Bronchial epithelial cell (primary cell): ENCODE measurements around the gene UQCC2. TPM values are rescaled to one million over a fixed set of nuclear protein-coding genes. Genes with fewer than 3 reads are reported as not detected.

ENCODE experiments used
- DNase-seq: peaks from one replicate; pipeline ENCODE4 v3.0.0-alpha.2; 2010; ENCODE audit warnings: low read depth
- FAIRE-seq: peaks from 2 replicates; lab custom pipeline; 2011; peaks lifted over from hg19 to GRCh38; lab: Jason Lieb, UNC
- H3K27me3 ChIP-seq: 2 replicates; pipeline ENCODE4 v1.5.1; 2011; ENCODE audit warnings: low read length; ENCODE audit not compliant: control insufficient read depth, insufficient read depth
- H3K36me3 ChIP-seq: 2 replicates; pipeline ENCODE4 v1.5.1; 2011; ENCODE audit warnings: low read length; ENCODE audit not compliant: control insufficient read depth, insufficient read depth
- H3K4me3 ChIP-seq: 2 replicates; pipeline ENCODE4 v1.5.1; 2011; ENCODE audit warnings: mild to moderate bottlenecking, low read depth, low read length, control low read depth
- total RNA-seq: library from RNA; depleted of rRNA; stranded (reverse); fragments of >200 nt; gene quantifications from 2 replicates; pipeline ENCODE4 v1.2.1, GENCODE V29; 2014
- TF ChIP-seq, protein P1 (sequence below): IDR thresholded peaks from 2 replicates; pipeline ENCODE4 v1.5.1; 2011; ENCODE audit warnings: mild to moderate bottlenecking, moderate library complexity, low read length, control low read depth, inconsistent platforms; ENCODE audit not compliant: insufficient read depth, severe bottlenecking

UQCC2 gene
- total RNA-seq, 1 donor from 2014 or later: 47.1 TPM

DNA sequence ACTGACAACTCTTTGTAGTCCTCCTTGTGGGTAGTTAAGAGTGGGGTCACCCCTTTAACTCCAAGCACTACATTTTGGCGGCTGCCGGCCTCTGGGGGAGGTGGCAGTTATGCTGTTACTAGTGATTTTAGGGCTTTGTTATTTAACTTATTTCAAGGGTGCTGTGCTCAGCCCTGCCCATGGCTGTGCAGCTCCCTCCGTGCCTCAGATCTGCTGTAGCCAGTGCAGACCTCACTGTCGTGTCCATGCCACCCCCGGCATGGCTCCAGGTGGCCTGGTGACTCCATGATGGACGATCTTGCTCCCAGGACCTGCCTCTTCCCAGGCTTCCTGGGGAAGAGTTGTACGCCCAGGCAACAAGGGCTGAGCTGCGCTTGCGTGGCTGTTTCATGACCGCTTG is 15.4 kb downstream of the UQCC2 start:
- no peak for FAIRE-seq
- TF ChIP-seq, protein P1, sequence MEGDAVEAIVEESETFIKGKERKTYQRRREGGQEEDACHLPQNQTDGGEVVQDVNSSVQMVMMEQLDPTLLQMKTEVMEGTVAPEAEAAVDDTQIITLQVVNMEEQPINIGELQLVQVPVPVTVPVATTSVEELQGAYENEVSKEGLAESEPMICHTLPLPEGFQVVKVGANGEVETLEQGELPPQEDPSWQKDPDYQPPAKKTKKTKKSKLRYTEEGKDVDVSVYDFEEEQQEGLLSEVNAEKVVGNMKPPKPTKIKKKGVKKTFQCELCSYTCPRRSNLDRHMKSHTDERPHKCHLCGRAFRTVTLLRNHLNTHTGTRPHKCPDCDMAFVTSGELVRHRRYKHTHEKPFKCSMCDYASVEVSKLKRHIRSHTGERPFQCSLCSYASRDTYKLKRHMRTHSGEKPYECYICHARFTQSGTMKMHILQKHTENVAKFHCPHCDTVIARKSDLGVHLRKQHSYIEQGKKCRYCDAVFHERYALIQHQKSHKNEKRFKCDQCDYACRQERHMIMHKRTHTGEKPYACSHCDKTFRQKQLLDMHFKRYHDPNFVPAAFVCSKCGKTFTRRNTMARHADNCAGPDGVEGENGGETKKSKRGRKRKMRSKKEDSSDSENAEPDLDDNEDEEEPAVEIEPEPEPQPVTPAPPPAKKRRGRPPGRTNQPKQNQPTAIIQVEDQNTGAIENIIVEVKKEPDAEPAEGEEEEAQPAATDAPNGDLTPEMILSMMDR: no peak

DNA sequence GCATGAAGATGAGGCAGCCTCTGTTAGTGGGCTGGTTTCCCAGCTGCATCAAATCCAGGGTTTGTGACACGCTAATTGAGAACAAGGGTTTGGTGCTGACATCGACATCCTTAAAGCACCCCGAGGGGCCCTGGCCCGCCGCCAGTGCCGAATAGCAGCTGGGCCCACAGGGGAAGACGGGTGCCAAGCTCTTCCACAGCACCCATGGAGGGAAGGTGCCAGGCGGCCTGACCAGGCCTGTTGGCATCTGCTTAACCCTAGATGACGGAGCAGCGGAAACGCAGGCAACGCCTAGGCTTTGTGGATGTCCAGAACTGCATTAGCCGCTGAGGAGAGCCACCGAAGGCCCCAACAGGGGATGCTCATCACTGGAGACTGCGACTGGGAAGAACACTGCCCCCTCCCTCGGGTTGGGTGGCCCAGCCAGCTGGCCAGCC is 16.0 kb downstream of the UQCC2 start:
- peaks cover 41% of the 10 kb centered on the region for H3K36me3 ChIP-seq
- no peak for FAIRE-seq

More for the DNA sequence above, 15.4 kb downstream of the UQCC2 start:
- peaks cover 37% of the 10 kb centered on the region for H3K36me3 ChIP-seq
- no peak overlapping the region for H3K4me3 ChIP-seq
- H3K27me3 ChIP-seq: no peaks in the 10 kb centered on the region
- no peak for DNase-seq

DNA sequence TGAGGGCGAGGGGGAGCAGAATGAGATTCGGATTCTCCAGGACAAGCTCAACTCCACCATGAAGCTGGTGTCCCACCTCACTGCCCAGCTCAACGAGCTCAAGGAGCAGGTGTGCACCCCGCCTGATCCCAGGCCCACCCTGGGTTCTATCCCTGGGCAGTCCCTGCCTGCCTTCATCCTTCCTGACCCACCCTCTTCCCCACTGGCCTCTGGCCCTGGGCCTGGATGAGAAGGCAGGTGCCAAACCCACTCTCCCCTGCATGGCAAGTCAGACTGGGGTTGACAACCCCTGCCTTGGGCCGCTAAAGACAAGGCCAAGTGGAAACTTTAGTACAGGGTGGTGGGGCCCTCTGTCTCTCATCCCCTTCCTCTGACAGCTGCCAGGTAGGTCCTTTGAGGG is 16.5 kb downstream of the UQCC2 start:
- DNase-seq: no peak
- TF ChIP-seq, protein P1: no peak

More for the DNA sequence above, 16.0 kb downstream of the UQCC2 start:
- TF ChIP-seq, protein P1: no peak
- peak; percentile 60 for DNase-seq
- Histone ChIP-seq H3K4me3 (no peak overlapping the region), H3K27me3 (no peaks in the 10 kb centered on the region)

DNA sequence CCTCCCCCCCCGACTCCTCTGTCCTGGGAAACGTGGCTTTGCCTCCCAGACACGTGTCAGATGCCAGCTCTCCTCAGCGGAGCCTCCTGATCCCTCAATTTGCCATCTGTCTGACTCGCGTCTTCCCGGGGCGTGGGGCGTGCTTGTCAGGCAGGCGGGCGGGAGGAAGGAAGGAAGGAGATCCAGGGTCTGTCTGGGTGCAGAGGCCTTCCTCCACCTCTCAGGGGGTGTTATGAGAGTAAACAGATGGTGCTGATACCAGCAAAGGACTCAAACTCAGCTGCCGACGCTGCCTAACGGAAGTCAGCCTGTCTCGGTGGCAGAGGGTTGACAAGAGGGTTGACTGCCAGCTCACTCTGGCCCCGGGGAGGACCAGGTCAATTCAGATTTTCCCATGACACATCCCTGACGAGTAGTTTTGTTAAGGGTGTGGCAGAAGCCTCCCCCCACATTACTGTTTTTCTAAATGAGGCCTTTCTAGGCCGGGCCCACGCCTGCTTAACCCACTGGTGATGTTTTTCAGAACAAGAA is 17.0 kb downstream of the UQCC2 start:
- DNase-seq (peak; percentile 83), FAIRE-seq (no peak)
- Histone ChIP-seq H3K36me3 (peaks cover 46% of the 10 kb centered on the region), H3K4me3 (no peak overlapping the region), H3K27me3 (no peaks in the 10 kb centered on the region)
- TF ChIP-seq, protein P1: no peak

More for the DNA sequence above, 16.5 kb downstream of the UQCC2 start:
- no peak overlapping the region for H3K4me3 ChIP-seq
- peaks cover 42% of the 10 kb centered on the region for H3K36me3 ChIP-seq
- FAIRE-seq: no peak
- H3K27me3 ChIP-seq: no peaks in the 10 kb centered on the region

DNA sequence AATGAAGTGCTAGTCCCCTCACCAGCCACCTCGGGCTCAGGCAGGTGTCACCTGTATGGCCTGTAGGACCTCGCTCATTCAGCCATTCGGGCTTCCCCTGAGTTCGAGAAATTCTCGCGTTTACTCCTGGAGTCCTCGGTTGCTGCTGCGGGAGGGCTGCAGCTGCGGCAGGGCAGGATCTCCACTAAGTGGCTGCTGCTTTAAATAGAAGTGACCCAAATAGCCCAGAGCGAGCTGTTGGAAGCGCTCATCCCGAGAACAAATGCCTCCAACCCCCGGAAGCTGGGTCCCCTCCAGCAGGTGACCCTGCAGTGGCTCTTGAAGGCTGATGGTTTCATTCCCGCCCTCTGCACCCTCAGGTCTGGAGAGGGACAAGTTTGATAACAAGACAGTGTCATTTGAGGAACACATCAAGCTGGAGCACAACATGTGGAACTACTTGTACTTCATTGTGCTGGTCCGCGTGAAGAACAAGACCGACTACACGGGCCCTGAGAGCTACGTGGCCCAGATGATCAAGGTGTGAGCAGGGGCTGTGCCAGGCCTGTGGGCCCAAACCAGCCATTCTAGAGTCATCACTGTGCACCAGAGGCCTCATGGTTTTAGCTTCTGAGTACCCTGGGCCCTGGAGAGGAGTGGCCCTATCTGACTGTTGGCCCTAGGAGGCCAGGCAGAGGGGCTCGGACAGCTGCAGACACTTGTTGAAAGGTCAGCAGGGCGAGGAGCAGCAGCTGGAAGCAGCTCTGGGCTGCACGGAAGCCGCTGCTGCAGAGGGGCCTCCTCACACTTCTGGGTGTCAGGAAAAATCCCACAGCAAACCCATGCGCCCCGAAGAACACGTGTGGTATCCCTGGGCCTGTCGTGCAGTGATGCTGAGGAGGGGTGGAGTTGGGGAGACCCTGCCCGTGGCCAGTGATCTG is 18.1 kb downstream of the UQCC2 start:
- TF ChIP-seq, protein P1: no peak
- FAIRE-seq (peak; percentile 43), DNase-seq (no peak)
- peaks cover 52% of the 10 kb centered on the region for H3K36me3 ChIP-seq
- H3K4me3 ChIP-seq: no peak overlapping the region
- no peaks in the 10 kb centered on the region for H3K27me3 ChIP-seq
